Measurements from ENCODE around the gene ZNF227.
"Not testable (repeated sequence)": the region's sequence is repeated elsewhere in the genome, so short reads cannot be mapped to it uniquely, and the experiment has no call there.

ZNF227 gene

DNA sequence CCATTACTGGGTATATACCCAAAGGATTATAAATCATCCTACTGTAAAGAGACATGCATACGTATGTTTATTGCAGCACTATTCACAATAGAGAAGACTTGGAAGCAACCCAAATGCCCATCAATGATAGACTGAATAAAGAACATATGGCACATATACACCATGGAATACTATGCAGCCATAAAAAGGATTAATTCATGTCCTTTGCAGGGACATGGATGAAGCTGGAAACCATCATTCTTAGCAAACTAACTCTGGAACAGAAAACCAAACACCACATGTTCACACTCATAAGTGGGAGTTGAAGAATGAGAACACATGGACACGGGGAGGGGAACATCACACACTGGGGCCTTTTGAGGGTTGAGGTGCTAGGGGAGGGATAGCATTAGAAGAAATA is 41.1 kb downstream of the ZNF227 start:
- not testable (repeated sequence) for DNase-seq

DNA sequence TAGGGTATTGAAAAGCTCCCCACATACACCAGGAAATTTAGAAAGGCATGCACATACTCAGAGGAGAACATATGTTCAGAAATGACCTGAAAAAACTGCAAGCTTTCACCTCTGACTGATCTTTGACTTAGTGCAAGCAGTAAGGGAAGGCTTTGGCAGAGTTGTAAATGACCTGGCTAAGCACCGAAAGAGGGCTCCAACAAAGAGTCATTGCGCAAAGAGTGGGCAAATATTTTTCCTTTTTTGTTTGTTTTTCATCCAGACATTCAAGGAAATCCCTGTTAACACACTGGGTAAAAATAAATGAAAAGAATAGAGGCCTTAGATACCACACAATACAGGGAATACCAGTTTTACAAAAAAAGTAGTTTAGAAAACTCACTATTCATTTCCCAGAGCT is 42.2 kb downstream of the ZNF227 start:
- no peak for DNase-seq

DNA sequence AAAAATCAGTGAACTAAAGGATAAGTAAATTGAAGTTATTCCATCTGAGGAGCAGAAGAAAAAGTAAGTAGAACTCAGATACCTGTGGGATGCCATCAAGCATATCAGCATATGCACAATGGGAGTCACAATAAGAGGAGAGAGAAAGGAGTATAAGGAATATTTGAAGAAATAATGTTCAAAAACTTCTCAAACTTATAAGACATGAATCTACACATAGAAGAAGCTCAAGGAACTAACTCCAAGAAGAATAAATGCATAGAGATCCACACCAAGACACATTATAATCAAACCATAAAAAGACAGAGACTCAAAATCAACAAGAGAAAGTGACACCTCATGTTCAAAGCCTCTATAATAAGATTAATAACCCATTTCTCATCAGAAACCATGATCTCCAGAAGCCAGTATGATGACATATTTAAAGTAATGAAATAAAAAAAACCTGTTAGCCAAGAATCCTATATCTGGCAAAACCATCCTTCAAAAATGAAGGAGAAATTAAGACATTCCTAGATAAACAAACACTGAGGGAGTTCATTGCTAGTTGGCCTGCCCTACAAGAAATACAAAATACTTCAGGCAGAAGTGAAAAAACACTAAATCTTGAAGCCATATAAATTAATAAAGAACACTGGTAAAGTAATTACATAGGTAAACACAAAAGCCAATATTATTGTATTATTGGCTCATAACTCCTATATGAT is 43.5 kb downstream of the ZNF227 start:
- no peak for DNase-seq

DNA sequence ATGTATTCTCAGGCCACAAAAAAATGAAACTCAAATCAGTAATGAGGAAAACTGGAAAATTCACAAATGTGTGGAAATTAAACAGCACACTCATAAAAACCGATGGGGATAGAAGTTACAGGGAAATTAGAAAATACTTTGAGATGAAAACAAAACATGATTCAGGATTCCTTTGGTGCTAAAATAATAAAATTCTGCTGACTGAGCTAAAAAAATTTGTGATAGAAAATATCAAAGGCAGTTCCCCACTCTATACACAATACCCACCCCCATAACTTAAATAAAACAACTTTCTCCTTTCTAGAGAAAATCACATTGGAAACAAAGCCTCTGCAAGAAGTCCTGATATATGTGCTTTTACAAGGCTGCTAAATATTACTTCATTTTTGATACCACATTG is 45.8 kb downstream of the ZNF227 start:
- no peak for DNase-seq

DNA sequence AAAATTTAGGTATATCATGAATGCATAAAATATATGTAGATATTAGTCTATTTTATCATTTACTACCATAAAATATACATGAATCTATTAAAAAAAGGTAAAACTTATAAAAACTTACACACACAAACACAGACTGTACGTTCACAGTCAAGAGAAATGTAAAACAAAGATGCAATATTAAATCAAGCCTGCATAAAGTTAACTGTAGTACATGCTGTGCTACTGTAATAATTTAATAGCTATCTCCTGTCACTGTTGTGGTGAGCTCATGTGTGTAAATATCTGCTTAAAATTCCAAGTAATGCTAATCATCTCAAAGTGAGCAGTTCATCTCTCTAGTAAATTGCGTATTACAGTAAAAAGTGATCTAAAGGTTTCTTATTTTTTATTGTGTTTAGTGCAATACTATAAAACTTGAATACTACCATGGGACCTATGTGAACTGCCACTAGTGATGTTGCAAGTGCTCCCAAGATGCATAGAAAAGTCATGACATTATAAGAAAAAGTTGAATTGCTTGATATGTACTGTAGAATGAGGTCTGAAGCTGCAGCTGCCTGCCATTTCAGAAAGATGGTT is 46.6 kb downstream of the ZNF227 start:
- DNase-seq = no peak

DNA sequence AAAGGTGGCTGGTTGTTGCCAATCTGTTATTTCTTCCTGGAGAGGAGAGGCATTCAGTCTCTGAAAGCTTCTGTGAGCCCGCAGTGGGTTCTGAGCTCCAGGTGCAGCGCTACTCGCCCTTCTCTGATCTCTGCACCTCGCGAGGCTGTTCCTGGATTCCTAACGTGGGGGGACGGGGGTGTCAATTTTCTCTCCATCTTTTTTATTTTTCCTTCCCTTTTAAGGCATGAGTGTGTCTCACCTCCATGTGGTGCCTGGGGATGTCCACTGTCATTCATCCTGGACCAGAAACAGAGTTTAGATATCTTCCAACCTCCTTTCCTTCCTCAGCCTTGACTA is 48.0 kb downstream of the ZNF227 start:
- no peak for DNase-seq

DNA sequence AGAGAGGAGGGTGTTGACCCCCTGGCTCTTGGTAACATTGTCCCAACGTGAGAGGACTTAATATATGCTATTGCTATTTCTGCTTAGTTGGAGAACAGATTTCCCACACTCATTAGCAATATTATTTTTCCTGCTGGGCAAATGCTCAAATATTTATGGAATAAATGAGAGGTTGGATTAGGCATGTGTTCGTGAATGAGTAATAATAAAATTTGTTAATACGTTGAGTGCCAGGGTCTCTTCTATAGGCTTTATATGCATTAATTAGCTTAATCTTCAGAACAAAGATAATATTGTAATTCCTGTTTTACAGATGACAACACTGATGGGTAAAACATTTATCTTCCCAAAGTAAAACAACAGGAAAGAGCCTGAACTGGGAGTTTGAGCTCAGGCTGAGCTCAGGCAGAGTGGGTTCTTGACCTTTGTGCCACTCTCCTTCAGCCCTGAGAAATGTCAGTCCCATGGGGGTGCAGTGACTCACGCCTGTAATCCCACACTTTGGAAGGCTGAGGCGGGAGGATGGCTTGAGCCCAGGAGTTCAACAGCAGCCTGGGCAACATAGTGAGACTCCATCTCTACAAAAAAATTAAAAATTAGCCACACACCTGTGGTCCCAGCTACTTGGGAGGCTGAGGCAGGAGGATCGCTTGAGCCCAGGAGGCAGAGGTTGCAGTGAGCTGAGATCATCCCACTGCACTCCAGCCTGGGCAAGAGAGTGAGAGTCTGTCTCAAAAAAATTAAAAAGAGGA is 48.5 kb downstream of the ZNF227 start:
- no peak for DNase-seq

DNA sequence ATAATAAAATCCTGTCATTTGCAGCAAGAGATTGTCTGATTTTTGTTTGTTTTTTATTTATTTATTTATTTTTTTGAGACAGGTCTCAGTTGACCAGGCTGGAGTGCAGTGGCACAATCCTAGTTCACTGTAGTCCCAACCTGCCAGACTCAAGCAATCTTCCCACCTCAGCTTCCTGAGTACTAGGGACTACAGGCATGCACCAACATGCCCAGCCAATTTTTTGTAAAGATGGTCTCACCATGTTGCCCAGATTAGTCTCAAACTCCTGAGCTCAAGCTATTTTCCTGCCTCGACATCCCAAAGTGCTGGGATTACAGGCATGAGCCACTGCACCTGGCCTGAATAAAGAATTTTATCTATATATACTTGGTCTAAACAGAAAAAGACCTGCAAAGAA is 65.0 kb downstream of the ZNF227 start:
- no peak for DNase-seq

DNA sequence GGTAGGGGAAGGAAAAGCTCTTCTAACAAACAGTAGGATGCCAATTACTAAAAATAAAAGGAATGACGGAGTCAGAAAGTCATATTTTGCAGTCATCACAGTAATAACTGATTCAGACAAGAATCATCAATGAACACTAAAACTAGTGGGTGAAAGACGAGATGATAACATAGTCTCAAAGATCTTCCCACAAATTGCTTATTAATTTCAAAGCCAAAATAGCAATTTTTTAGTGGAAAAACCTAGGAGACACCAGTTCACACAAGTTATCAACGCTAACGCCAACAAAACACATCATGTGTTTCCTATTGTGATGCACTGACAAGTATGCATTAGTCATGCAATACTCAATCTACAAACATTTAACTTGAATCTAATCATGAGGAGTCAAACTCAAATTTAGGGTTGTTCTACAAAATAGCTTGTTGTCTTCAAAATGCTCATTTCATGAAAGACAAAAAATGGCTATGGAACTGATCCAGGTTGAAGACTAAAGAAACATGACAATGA is 65.9 kb downstream of the ZNF227 start:
- DNase-seq = no peak

DNA sequence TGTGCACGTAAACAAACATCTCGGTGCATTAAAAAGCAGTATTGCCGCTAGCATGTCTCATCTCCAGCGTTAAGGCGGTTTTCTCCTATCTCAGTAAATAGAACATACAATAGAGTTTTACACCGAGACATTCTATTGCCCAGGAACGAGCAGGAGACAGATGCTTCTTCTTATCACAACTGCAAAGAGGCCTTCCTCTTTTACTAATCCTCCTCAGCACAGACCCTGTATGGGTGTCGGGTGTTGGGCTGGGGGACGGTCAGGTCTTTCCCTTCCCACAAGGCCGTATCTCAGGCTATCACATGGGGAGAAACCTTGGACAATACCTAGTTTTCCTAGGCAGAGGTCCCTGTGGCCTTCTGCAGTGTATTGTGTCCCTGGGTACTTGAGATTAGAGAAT is 68.6 kb downstream of the ZNF227 start:
- peak; percentile 0 for DNase-seq

DNA sequence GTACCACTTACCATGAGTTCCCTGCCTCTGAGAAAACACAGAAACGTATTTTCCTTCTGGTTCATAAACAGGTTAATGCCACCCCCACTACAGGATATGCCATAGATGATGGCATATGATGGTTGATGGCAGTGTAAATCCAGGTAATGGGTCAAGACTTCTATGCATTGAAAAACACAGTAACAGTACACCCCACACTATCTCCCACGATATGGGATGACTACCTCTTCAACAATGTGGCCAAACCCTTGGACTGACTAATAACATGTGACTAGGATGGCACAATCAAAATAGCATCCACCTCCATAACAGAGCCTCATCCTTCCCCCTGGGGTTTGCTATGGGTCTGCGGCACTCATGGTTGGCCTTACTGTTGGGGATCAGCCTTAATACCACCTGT is 70.5 kb downstream of the ZNF227 start:
- no peak for DNase-seq

DNA sequence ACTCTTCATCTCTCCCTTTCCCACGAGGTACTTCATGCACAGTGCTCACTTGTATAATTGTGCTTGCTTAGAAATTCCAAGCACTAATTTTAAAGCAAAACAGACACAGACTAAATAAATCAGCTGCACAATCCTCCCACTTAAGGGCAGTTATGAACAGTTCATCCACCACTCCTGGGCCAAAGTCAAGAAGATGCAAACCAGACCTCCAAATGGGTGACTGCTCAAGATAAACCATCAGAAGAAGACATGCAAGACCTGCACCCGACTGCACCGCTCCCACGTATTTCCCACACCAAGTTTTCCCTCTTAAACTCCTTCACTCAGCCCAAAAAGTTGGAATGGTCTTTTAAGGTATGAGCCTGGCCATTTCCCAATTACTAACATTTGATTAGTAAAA is 72.6 kb downstream of the ZNF227 start:
- DNase-seq = no peak

All from NCI-H524 treated with DMSO at 0.1 percent for 48 hours (cell line).